GM19328 (cell line): ENCODE results near the gene RAD51B.
A peak's percentile ranks its signal among the peaks of the same experiment; 100 is the strongest.

Experiments used
- ATAC-seq: cut with Tn5 transposase; IDR thresholded peaks from one replicate; pipeline ENCODE4 v1.9.1; 2021; ENCODE audit warnings: mild to moderate bottlenecking, moderate library complexity; ENCODE audit not compliant: unreplicated experiment

The RAD51B gene

DNA sequence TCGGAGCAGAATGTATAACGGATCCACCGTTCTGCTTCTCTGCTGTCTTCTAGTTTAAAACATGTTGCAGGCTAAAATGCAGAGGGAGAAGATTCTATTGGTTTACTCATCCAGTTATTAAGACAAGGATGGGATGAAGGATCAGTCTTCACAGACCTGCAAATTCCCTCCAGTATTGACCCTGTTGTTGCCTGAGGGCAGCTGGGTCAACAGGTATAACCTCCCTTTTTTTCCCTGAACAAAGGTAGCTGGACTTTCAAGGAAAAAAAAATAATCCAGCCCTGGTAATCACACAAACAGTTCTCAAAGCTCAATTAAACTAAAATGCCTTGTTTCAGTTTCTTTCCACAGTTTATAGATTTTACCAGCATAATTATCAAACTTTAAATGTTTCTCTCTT is 492.7 kb downstream of the RAD51B start:
- ATAC-seq: no peak

DNA sequence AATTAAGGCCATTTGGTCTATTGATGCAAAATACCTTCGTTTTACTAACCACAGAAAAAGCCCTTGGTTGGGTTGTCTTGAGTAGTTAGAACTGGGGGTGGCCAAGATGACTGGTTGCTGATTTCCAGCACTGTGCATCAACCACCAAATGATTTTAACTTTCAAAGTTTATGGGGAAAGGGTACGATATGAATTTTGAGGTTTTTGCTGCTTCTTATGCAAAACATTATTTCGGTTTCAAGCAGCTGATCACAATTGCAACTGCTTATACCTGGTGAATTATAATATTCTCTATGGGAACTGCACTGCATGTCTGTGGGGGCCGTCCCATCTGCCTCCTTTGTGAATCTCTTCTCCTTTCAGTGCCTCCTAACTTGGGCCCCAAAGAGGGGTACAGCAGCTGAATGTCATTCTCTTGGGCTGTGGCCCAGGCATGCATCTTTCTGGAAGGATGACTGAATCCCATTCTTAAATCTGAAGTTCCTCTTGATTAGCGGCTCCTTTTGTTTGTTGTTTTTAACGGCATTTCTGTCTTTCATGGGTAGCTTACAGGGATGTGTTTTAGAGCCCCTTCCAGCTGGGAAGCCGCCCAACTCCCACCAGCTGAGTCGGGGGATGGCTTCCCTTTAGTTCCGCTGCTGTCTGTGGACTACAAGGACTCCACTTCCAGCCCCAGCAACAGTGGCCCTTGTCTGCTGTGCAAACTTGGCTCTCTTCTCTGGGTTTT is 493.5 kb downstream of the RAD51B start:
- peak; percentile 88 for ATAC-seq

DNA sequence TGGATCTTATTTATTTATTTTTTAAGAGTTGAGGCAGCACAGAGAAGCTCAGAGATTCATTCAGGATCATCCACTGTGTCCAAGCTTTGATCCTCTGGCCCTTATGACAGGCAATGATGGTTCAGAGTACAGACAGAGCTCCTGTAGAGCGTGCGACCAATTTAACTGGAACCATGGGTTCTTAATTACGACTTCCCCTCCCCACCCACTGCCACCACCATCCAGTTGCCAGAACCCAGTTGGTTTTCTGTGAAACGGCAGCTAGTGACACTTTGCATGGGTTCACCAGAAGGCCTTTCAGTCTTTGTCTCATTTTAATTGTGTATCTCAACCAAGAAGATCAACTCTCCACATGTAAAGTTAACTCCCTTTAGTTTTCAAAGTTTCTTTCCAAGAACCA is 495.1 kb downstream of the RAD51B start:
- no peak for ATAC-seq

DNA sequence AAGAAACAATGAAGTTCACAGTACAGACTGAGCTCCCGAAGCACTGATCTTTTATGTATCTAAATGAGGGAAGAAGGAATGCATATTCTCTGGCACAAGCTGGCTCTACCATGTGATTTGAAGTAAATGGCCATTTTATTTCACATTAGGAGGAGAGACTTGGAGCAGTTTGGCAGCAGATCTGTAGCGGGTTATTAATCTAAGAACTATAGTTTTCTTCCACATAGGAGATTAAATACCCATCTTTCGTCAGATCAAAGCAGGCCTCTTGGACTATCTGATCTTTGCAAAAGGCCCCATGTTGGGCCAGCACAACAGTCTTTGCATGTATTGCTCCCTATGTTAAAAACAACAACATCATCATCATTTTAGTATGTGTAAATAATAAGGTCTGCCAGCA is 495.5 kb downstream of the RAD51B start:
- no peak for ATAC-seq

DNA sequence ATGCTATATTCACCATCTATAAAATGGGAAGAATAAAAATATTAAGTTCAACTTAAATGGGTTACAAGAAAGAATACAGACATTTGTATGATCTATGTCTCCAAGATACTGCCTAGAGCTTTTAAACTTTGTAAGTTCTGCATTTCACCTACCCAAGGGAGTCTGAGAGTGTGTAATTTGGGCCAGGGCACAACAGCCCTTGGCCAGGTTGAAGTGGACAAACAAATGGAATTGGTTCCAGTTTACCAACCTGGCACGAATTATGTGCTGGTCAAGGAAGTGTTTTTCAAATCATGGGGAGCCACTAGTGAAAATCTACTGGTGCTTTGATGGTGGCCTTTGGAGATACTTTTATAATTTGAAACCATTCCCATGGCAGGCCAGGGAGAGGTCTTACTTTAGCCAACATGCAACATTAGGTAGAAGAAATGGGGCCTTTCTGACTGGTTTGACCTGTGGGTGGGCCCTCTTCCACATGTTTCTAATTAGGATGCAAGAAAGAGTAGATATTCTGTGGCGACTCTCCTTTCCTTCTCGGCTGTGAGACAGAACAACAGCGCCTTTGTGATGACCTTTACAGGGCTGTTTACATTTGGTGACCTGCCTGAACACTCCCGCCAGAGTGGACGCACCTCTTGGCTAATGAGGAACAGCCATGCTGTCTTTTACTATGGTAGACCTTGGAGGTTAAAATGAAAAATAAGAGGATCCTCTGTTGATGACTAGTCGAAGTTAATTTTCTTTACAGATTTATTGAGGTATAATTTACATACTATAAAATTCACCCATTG is 496.7 kb downstream of the RAD51B start:
- no peak for ATAC-seq

DNA sequence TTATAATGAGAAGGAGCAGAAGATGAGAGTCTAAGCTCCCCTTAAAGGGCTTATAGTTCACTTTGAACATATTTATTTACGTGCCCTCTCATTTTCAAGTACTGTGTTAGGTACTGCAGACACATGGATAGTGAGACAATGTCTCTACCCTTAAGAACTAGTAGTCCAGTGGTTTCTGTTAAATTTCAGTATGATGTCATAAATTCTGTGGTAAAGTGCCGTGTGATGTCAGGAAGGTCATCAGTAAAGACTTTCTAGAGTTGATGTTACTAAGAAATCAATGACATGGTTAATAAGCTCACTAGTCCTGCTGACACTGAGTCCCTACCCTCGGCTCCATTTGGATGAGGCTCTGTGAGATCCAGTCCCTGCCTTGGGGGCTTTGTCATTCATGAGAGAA is 497.7 kb downstream of the RAD51B start:
- ATAC-seq: no peak

DNA sequence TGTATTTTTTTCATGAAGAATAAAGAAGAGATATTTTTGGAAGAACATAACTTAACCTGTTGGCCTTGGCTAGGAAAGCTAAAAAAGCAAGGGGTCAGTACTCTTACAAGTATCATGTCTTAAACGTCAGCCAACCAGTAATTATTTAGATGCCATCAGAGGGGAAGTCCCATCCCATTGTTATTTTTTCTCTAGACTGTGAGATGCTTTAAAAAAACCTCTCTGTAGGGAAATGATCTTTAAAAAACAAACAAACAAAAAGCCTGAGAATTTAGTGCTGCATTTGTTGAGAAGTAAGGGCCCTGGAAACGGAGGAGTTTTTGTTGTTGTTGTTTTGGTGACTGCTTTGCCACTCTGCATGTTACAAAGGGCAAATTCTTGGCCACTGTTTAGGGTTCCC is 499.2 kb downstream of the RAD51B start:
- ATAC-seq: no peak

DNA sequence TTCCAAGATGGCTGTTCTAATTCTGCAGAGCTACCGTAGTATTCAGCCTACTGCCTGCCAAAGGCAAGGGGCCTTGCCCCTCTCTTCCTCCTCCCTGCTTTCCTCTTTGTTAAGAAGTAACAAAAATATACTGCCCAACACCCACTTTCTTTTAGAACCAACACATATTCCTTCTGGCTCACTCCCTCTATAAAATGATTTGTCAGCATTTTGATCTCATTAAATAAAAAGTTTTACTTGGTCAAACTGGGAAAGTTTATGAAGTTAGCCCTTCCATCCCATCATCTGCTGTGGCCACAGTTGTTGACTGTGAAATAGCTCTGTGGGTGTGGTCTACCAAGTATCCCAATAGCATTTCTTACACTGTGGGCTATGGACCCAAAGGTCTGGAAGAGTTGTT is 500.9 kb downstream of the RAD51B start:
- ATAC-seq: no peak

DNA sequence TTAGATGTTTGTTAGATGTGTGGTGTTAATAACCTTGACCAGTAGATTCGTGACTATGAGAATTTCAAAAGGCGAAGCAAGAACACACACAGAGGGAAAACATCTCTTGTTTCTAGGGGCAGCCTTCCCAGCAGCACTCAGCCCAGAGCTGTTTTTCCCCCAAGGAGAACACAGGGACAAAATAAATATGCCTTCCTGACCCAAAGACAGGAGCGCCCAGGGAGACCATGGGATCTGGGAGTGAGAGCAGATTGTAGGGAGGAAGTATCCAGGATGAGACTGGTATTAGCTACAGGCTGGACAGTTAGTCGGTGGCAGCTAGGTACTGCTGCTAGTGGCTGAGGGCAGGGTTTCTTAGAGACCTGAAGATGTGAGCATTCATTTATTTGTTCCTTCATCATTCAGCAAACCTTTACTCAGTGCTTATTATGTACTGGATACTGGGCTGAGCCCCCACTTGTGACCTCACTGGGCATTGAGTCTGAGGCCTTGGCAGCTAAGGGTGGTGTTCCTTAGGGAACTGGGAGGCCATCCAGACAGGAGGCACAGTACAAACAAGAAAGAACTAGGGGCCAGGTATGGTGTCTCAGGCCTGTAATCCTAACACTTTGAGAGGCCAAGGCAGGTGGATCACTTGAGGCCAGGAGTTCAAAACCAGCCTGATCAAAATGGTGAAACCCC is 503.5 kb downstream of the RAD51B start:
- no peak for ATAC-seq

DNA sequence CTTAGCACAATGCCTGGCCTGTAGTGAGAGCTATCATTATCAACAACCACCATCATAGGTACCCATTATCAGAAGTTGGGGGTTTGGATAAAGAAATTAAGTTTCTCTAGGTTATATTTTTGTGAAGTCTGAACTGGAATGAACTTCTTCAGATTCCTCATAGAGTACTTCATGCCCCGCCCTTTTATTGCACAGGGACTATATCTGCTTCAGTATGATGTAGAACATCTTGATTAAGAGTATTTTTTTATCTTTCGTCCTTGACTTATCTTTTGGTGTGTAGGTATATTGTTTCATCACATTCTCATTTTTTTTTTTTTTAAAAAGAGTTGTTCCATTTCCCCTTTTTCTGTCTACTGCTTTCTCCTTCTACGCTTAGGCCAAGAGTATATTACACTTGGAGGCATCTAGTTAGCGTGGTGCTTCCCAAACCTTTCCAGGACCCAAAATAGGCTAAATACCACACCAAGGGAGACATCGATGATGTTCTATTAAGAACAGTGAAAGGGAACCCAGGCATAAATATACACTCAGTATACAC is 505.8 kb downstream of the RAD51B start:
- ATAC-seq: no peak

DNA sequence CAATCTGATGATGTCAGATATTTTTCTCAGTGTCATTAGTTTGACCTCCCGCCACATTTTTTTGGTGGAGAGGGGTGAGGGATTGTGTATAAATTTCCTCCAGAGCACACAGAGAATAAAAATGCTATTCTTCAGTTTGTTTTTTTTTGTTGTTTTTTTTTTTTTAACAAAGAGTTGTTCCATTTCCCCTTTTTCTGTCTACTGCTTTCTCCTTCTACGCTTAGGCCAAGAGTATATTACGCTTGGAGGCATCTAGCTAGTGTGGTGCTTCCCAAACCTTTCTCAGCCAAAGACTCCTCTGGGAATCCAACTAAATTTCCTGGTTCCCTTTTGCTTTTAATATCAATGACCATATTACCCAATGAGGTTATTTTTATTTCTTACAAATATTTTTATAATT is 507.7 kb downstream of the RAD51B start:
- no peak for ATAC-seq

DNA sequence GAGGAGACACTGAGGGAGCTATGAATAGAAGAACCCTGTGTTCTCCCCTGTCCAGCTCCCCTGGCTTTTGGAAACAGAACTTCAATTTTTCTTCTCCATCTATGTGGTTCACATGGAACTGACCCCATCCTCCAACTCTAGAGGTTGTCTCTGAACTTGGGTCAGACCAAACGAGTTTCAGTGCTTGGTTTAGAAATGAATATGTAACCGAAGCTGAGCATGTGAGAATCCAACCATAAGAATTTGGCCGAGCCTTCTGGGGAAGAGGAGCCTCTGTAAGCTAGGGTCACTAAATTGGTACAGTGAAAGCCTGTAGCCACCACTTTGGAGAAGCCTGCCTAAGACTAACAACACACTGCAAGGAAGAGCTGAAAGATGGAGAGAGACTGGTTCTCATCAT is 508.9 kb downstream of the RAD51B start:
- ATAC-seq: no peak

DNA sequence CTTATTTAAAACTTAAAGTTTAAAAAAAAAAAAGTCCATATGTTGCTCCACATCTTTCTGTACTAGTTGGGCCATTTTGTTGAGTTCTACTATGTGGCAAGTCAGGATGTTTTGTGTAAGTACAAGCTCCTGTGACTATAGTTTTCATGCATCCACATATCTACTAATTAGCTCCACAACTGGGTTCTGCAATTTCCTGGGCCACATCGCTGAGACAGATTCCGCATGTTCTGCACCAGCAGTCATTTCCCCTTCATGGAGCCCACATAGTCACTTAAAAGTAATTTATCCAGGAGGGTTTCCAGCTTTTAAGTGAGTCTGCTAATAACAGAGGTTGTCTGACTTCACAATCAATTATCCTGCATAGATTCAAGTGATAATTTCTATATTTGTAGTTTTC is 511.8 kb downstream of the RAD51B start:
- no peak for ATAC-seq

DNA sequence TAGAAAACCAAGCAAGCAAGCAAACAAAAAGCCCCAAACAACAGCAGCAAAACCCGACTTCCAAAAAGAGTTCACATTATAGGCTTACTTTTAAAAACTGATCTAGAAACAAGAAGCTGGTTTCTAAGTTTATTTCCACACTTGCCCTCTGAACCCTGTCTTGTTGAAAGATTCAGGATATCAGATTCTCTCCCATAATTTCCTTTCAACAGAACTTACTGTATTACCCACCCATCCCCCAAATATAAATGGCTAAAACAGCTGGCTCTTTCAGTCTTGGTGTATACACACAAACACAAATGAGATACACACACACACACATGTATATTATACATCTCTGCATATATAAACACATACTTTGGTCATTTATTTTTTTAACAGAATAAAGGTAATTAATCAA is 512.4 kb downstream of the RAD51B start:
- ATAC-seq: no peak

DNA sequence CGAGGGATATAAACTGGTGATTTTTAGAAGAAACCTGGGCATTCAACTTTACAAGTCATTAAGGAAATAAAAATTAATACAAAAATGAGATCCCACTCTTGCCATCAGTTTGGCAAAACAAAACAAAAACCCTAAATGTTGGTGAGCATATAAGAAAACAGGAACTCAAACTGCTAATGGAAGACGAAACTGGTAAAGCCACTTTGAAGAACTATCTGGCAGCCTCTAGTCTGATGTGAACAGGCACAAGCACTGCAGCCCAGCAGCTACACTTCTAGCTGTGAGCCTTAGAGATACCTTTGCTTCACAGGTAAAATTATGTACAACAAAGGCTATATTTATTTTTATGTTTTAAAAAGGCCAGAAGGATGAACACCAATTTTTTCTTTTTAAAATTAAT is 513.7 kb downstream of the RAD51B start:
- no peak for ATAC-seq

DNA sequence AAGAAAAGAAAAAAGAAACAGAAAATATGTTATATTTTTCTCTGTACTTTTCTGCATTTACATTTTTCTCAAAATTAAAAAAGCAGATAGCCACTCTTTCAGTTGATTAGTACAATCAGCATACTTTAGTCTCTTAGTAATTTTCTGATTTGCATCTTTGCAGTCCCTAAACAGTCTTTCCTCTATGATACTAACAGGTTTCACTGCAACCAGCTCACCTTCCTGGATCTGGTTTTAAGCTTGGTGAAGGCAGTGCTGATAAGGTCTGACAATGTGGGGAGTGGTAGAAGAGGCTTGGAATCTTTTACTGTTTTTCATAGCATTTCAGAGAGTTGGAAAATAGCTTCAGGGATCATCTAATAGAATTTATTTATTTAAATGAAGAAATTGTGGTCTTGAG is 515.7 kb downstream of the RAD51B start:
- no peak for ATAC-seq

DNA sequence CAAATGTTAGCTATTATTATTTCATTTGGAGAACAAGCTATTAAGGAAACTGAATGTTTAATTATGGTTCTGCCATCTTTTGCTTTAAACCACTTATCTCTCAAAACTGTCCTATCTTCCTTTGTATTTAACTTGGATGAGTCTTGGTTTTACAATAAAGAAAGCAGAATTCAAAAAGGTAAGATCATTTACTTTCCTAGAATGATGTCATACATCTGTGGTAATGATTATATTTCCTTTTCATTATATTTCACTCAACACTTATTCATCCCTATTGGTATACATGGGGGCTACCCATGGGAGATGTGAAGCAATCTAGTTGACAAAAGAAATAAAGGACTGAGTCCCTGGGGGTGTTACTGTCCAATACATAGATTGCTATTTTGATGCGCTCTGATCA is 516.6 kb downstream of the RAD51B start:
- ATAC-seq: no peak

DNA sequence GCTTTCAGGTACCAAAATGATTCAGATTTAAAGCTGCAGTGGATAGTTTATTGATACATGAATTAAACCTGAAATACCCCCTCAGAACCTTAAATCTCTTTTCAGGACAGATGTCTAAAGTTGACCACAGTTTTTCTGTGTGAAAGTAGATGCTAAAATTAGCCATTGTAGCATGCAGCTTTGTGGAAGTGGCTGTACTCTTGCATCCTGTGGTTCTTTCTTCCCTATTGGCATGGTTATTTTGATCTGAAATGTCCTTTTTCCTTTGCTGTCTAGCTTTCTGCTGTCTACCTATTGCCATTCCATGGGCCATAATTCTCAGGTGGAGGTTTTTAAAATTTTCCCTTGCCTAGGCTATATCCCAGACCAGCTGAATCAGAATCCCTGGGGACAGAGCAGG is 517.7 kb downstream of the RAD51B start:
- ATAC-seq: no peak

DNA sequence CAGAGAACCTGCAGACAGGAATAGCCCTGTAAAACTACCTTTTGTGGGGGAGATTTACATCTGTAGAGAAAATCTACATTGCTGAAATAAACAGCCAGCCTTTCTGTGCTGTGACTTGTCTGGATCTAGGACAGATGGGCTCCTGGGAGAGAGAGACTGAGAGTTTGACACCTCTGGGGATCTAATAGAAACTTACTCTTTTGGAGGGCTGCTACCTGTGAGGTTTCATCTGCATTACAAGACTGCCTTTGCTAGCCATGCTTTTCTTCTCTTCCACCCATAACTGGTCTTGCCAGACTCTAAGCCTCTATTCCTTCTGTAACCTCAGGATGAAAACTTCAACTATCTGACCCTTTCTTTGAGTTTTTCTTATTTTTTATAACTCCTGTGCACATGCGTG is 520.7 kb downstream of the RAD51B start:
- ATAC-seq: no peak

DNA sequence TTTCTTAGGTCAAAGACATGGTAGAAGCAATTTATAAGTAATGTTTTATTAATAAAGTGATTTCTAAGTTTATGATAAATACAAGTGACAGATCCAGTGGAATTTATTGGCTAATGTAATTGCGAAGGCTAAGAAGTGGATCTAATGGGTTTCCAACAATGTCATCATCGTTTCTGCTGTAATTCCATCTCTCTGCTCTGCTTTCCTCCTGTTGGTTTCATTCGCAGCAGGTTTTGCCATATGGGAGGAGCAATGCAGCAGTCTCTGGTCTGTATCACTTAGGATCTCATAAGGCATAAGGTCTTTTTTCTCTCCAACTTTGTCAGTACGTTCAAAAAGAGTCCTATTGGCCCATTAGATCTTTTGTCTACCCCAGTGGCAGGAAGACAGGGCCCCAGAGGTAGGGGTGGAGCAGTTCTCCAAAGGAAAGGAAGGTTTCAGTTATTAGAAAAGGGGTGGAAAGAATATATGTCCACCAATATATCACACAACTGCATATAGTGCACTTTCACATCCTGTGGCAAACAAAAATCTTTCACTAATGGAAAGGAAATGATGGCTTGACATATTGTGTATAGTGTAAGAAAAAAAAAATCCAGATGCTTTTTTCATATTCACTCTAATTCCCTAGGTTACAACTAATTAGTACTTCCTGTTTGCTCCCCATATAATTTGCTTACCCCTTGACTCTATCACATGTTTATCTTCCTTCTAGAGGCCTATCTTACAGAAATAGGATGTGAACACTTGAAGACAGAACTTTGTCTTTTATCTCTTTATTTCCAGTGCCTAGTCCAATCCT is 522.0 kb downstream of the RAD51B start:
- no peak for ATAC-seq

DNA sequence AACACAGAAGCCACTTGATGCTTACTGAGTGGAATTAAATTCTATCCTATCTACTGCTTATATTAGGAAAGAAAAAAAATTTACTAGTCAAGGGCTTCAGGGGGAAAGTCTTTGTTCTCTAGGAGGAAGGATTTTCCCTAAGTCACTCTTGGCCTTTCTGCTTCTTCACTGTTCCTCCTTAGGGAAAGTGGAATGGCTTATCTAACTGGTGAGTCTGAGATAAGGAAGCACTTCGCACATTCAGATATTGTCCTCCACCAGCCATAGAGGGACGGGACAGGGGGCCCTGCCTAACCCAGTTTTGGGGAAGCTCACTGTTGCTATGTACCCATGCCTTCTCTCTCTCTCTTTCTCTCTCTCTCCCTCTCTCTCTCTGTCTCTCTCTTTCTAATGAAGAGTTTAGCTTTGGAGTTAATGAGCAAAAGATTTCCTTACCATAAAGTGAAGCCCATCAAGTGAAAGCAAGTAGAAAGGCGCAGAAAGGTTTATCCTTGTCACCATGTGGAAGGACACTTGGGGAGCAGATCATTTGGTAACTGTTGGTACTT is 522.7 kb downstream of the RAD51B start:
- no peak for ATAC-seq
